Measurements from ENCODE around the gene PSMC3.
A peak's percentile ranks its signal among the peaks of the same experiment; 100 is the strongest.

PSMC3 gene

DNA sequence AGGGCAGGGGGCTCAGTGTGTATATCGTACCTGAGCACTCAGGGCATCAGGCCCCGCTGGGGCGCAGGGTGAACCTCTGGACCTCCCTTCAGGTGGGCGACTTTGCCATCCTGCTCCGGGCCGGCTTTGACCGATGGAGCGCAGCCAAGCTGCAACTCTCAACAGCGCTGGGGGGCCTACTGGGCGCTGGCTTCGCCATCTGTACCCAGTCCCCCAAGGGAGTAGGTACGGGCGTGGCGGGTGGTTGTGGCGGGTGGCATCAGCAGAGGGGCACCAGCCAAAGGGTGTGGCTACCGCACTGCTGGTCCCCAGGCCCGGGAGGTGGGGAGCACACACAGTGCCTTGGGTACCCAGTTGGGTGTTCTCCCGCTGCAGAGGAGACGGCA is 11.6 kb downstream of the PSMC3 start:
- Histone ChIP-seq H3K9me3 (ENCODE audit: control insufficient read depth in 1 of 2, low read length in 2 of 2) (no peaks in the 10 kb centered on the region), H3K27me3 (ENCODE audit: control insufficient read depth in 1 of 2, insufficient read depth in 2 of 2, low read length in 2 of 2) (no peaks in the 10 kb centered on the region), H3K9ac (ENCODE audit: low read depth in 1 of 2, low read length in 2 of 2) (no peak overlapping the region), H3K4me3 (ENCODE audit: low read depth in 1 of 2, low read length in 2 of 2) (no peak overlapping the region), H3K27ac (ENCODE audit: low read depth, low read length) (no peak overlapping the region), H3K4me1 (ENCODE audit: control insufficient read depth in 1 of 2, insufficient read depth in 2 of 2, low read length in 2 of 2) (peaks cover 8 to 9% of the 10 kb centered on the region in 2 donors), H3K36me3 (ENCODE audit: control insufficient read depth in 1 of 2, insufficient read depth in 2 of 2, low read length in 2 of 2) (peaks cover 13 to 45% of the 10 kb centered on the region in 2 donors)

- peaks cover 9 to 42% of the 10 kb centered on the region in 2 donors for H3K36me3 ChIP-seq (ENCODE audit: control insufficient read depth in 1 of 2, insufficient read depth in 2 of 2, low read length in 2 of 2)
- no peak overlapping the region for H3K27ac ChIP-seq (ENCODE audit: low read depth, low read length)
- no peak overlapping the region for H3K4me3 ChIP-seq (ENCODE audit: low read depth in 1 of 2, low read length in 2 of 2)
- no peaks in the 10 kb centered on the region for H3K9me3 ChIP-seq (ENCODE audit: control insufficient read depth in 1 of 2, low read length in 2 of 2)
- no peak overlapping the region for H3K9ac ChIP-seq (ENCODE audit: low read depth in 1 of 2, low read length in 2 of 2)
- H3K4me1 ChIP-seq (ENCODE audit: control insufficient read depth in 1 of 2, insufficient read depth in 2 of 2, low read length in 2 of 2) = peaks cover 14 to 15% of the 10 kb centered on the region in 2 donors
- no peaks in the 10 kb centered on the region for H3K27me3 ChIP-seq (ENCODE audit: control insufficient read depth in 1 of 2, insufficient read depth in 2 of 2, low read length in 2 of 2)
Measured at GRCh38 chr11:47413908-47414684, 12.1 kb downstream of the PSMC3 start.

DNA sequence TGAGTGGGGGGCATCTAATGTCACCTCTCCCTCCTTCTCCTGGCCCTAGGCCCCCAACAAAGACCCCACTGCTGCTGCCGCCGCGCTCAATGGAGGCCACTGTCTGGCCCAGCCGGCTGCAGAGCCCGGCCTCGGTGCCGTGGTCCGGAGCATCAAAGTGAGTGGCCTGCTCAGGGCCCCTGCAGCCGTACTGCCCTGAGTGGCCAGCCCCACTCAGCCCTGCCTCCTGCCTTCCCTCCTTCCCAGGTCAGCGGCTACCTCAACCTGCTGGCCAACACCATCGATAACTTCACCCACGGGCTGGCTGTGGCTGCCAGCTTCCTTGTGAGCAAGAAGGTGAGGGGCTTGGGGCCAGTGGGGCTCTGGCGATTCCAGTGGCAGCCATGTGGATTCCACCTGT is 12.9 kb downstream of the PSMC3 start:
- H3K9ac ChIP-seq (ENCODE audit: low read depth in 1 of 2, low read length in 2 of 2) = no peak overlapping the region
- no peaks in the 10 kb centered on the region for H3K27me3 ChIP-seq (ENCODE audit: control insufficient read depth in 1 of 2, insufficient read depth in 2 of 2, low read length in 2 of 2)
- no peaks in the 10 kb centered on the region for H3K9me3 ChIP-seq (ENCODE audit: control insufficient read depth in 1 of 2, low read length in 2 of 2)
- H3K4me3 ChIP-seq (ENCODE audit: low read depth in 1 of 2, low read length in 2 of 2) = no peak overlapping the region
- H3K27ac ChIP-seq (ENCODE audit: low read depth, low read length) = no peak overlapping the region
- H3K36me3 ChIP-seq (ENCODE audit: control insufficient read depth in 1 of 2, insufficient read depth in 2 of 2, low read length in 2 of 2) = peaks cover 2 to 34% of the 10 kb centered on the region in 2 donors
- peaks cover 18 to 19% of the 10 kb centered on the region in 2 donors for H3K4me1 ChIP-seq (ENCODE audit: control insufficient read depth in 1 of 2, insufficient read depth in 2 of 2, low read length in 2 of 2)

GRCh38 chr11:47411884-47412746 is 14.1 kb downstream of the PSMC3 start:
- Histone ChIP-seq H3K9me3 (ENCODE audit: control insufficient read depth in 1 of 2, low read length in 2 of 2) (no peaks in the 10 kb centered on the region), H3K27ac (ENCODE audit: low read depth, low read length) (no peak overlapping the region), H3K4me1 (ENCODE audit: control insufficient read depth in 1 of 2, insufficient read depth in 2 of 2, low read length in 2 of 2) (peaks cover 25 to 27% of the 10 kb centered on the region in 2 donors), H3K9ac (ENCODE audit: low read depth in 1 of 2, low read length in 2 of 2) (no peak overlapping the region), H3K4me3 (ENCODE audit: low read depth in 1 of 2, low read length in 2 of 2) (no peak overlapping the region), H3K27me3 (ENCODE audit: control insufficient read depth in 1 of 2, insufficient read depth in 2 of 2, low read length in 2 of 2) (no peaks in the 10 kb centered on the region), H3K36me3 (ENCODE audit: control insufficient read depth in 1 of 2, insufficient read depth in 2 of 2, low read length in 2 of 2) (peaks cover 0 to 24% of the 10 kb centered on the region in 2 donors)

DNA sequence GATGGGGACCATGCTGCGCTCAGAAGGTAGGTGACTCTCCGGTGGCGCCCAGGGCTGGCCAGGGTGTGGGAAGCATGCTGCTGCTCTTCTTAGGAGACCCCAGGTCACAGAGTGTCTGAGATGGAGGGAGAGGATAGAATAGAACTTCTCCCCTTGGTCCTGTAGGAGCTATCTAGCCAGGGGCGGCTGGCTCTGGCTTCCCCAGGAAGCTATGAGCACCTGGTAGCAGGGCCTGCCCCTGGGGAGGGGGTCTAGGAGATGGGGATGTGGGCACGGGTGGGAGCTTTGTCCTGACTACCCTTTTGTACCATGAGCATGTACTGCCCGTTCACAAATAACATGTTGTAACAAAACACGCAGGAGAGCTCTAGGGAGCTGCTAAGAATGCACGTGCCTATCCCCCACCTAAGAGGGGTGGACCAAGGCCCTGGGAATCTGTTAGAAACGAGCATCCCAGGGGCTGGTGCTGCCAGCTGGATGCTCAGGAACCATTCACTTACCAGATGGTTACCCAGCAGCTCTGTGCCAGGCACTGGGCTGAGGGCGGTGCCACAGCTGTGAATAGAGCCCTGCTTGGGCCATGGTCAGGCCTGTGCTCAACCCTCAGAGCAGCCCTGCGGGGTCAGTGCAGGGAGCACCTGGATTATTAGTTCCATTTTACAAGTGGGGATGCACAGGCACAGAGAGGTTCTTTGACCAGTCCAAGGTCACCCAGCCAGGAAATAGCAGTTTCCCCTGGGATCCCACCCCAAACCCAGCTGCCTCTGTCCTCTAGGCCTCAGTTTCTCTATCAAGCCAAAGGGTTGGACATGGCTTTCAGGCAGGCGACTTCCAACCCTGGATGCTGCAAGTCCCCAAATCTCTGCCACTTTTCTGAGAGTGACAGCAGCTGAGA is 15.6 kb downstream of the PSMC3 start:
- Histone ChIP-seq H3K9me3 (ENCODE audit: control insufficient read depth in 1 of 2, low read length in 2 of 2) (no peaks in the 10 kb centered on the region), H3K27ac (ENCODE audit: low read depth, low read length) (no peak overlapping the region), H3K36me3 (ENCODE audit: control insufficient read depth in 1 of 2, insufficient read depth in 2 of 2, low read length in 2 of 2) (peaks cover 0 to 24% of the 10 kb centered on the region in 2 donors), H3K9ac (ENCODE audit: low read depth in 1 of 2, low read length in 2 of 2) (no peak overlapping the region), H3K4me3 (ENCODE audit: low read depth in 1 of 2, low read length in 2 of 2) (no peak overlapping the region), H3K27me3 (ENCODE audit: control insufficient read depth in 1 of 2, insufficient read depth in 2 of 2, low read length in 2 of 2) (no peaks in the 10 kb centered on the region), H3K4me1 (ENCODE audit: control insufficient read depth in 1 of 2, insufficient read depth in 2 of 2, low read length in 2 of 2) (peaks cover 24 to 26% of the 10 kb centered on the region in 2 donors)

GRCh38 chr11:47409440-47410369 is 16.5 kb downstream of the PSMC3 start:
- Histone ChIP-seq H3K27me3 (ENCODE audit: control insufficient read depth in 1 of 2, insufficient read depth in 2 of 2, low read length in 2 of 2) (no peaks in the 10 kb centered on the region), H3K4me1 (ENCODE audit: control insufficient read depth in 1 of 2, insufficient read depth in 2 of 2, low read length in 2 of 2) (peaks cover 24% of the 10 kb centered on the region in 2 donors), H3K4me3 (ENCODE audit: low read depth in 1 of 2, low read length in 2 of 2) (peak overlapping the region; percentile 81 to 84), H3K36me3 (ENCODE audit: control insufficient read depth in 1 of 2, insufficient read depth in 2 of 2, low read length in 2 of 2) (peaks cover 0 to 17% of the 10 kb centered on the region in 2 donors), H3K9ac (ENCODE audit: low read depth in 1 of 2, low read length in 2 of 2) (peak overlapping the region; percentile 80 to 89), H3K9me3 (ENCODE audit: control insufficient read depth in 1 of 2, low read length in 2 of 2) (no peaks in the 10 kb centered on the region), H3K27ac (ENCODE audit: low read depth, low read length) (peak overlapping the region; percentile 83)

DNA sequence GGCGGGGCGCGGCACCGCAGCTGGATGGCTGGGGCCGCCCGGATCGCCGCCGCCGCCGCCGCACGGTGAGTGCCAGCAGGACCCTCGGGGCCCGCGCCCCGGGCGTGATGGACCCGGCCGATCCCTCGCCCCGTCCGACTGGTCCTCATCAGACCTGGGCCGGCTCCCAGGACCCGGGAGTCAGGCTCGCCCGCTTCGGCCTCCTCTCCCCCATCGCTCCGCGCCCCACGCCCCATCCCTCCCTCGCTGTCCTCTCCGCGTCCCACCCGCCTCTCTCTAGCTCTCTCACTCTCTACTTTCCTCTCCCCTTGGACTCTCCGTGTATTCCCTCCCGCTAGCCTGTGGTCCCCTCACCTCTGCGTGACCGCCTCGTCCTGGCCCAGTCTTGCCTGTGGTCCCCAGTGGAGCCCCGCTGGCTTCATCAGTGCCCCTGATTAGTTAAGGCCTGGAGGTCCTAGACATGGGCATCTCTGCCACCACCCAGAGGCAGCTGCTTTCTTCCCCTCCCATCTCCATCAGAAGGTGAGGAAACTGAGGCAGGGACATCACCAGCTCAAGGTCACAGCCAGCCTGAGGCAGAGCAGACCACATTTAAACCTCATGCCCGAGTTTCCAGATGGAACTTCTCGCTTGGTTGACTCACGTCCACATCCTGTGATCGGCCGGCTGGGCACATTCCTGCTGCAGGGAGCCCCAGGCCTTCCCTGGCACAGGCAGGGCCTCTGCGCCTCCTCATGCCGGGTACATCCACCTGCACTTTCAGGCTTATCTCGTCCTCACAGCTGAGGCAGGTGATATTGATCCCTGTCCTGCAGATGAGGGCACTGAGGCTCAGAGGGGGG is 17.4 kb downstream of the PSMC3 start:
- Histone ChIP-seq H3K36me3 (ENCODE audit: control insufficient read depth in 1 of 2, insufficient read depth in 2 of 2, low read length in 2 of 2) (peaks cover 0 to 10% of the 10 kb centered on the region in 2 donors), H3K9ac (ENCODE audit: low read depth in 1 of 2, low read length in 2 of 2) (peak overlapping the region; percentile 80 to 89), H3K4me1 (ENCODE audit: control insufficient read depth in 1 of 2, insufficient read depth in 2 of 2, low read length in 2 of 2) (peaks cover 24% of the 10 kb centered on the region in 2 donors), H3K9me3 (ENCODE audit: control insufficient read depth in 1 of 2, low read length in 2 of 2) (no peaks in the 10 kb centered on the region), H3K4me3 (ENCODE audit: low read depth in 1 of 2, low read length in 2 of 2) (peak overlapping the region; percentile 81 to 84), H3K27me3 (ENCODE audit: control insufficient read depth in 1 of 2, insufficient read depth in 2 of 2, low read length in 2 of 2) (no peaks in the 10 kb centered on the region), H3K27ac (ENCODE audit: low read depth, low read length) (peak overlapping the region; percentile 83)

DNA sequence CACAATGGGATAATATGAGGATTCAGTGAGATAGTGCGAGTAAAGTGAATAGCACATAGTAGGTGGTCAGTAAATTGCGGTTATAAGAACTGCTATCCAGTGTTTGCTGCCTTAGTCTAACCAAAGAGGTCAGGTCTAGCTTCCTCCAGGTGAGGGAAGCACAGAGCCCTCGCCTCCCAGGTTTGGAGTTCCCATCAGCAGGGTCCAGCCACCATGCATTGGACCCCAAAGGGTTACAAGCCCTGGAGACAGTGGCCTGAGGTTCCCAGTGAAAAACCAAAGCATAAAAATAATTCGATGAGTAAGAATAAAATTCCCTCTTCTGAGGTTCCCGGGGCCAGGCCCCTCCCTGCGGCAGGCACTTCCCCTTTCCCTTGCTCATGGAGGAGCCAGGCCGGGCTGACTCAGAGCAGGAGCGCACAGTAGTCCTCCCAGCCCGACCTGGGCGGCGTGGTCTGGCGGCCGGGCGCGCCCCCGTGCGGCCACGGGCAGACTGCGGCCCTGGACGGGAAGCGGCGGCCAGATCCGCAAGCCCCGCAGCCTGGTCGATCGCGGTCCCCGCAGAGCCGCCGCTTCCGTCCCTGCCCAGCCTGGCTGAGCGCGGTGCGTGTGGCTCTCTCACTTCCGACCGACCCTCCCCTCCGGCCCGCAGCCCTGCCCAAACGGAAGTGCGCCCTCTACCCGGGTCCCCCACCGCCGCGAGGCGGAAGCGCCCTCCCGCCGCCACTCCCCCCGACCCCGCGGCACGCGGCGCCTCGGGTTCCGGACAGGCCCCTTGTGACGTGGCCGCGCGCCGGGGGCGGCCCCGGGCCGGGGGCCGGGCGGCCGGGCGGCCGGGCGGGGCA is 18.3 kb downstream of the PSMC3 start, which contains the start of gene SLC39A13:
Gene SLC39A13, plus strand, starts transcription at position 845 of the 845 bp plus-strand sequence. CDS start 1,505 bp downstream, outside the sequence.
- Histone ChIP-seq H3K27ac (ENCODE audit: low read depth, low read length) (peak within 1 kb of the TSS; percentile 95), H3K9me3 (ENCODE audit: control insufficient read depth in 1 of 2, low read length in 2 of 2) (no peaks in the 10 kb centered on the region), H3K4me1 (ENCODE audit: control insufficient read depth in 1 of 2, insufficient read depth in 2 of 2, low read length in 2 of 2) (peaks cover 24% of the 10 kb centered on the region in 2 donors), H3K27me3 (ENCODE audit: control insufficient read depth in 1 of 2, insufficient read depth in 2 of 2, low read length in 2 of 2) (no peaks in the 10 kb centered on the region), H3K36me3 (ENCODE audit: control insufficient read depth in 1 of 2, insufficient read depth in 2 of 2, low read length in 2 of 2) (peaks cover 0 to 4% of the 10 kb centered on the region in 2 donors), H3K4me3 (ENCODE audit: low read depth in 1 of 2, low read length in 2 of 2) (peak within 1 kb of the TSS; percentile 86 to 87), H3K9ac (ENCODE audit: low read depth in 1 of 2, low read length in 2 of 2) (peak within 1 kb of the TSS; percentile 80 to 90)

Data from duodenal mucosa (tissue), 2 donors.